ENCODE data around the gene HFE.

DNA sequence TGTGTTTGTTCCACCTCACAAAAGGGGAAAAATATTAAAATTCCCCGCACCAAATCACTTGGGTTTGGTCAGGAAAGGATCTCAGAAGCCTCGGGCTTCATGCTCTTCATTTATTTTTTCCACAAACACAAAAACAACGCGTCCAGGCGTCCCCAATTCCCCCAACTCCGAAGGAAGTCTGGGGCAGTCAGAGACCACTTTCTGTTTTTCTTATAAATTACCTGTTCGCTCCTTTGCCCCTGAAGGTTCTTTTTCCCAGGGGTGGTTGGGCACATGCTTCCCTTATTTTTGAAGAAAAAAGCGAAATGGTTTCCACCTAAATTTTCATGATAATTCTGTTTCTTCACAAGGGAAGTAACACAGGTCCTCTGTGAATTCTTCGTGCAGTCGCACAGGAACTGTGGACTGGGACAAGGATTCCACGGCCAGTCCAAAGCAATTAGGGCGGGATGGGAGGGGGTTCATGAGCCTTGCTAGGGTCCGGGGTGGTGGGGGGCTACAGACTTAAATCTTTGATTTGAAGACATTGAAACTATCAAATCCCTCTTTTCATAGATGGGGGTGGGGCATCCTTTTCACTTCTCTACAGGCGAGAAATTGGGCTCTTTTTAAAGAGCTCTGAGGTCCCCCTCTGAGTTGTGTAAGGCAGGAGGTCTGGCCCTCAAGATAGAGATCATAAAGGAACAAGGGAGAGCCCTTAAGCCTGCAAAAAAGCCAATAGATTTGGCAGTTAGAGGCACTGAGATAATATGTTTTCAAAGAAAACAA lies 30.5 kb upstream of the HFE start:
- TF ChIP-seq, protein P1, sequence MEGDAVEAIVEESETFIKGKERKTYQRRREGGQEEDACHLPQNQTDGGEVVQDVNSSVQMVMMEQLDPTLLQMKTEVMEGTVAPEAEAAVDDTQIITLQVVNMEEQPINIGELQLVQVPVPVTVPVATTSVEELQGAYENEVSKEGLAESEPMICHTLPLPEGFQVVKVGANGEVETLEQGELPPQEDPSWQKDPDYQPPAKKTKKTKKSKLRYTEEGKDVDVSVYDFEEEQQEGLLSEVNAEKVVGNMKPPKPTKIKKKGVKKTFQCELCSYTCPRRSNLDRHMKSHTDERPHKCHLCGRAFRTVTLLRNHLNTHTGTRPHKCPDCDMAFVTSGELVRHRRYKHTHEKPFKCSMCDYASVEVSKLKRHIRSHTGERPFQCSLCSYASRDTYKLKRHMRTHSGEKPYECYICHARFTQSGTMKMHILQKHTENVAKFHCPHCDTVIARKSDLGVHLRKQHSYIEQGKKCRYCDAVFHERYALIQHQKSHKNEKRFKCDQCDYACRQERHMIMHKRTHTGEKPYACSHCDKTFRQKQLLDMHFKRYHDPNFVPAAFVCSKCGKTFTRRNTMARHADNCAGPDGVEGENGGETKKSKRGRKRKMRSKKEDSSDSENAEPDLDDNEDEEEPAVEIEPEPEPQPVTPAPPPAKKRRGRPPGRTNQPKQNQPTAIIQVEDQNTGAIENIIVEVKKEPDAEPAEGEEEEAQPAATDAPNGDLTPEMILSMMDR (IDR thresholded peaks at IDR 0.05; ENCODE audit: insufficient read depth, low read length, poor library complexity, severe bottlenecking) = no peak
- no peak for TF ChIP-seq EZH2phosphoT487 (conservative IDR thresholded peaks at IDR 0.05; ENCODE audit: low read length)

Data from SU-DHL-6 (cell line).